ENCODE results near the gene ZNF143. TPM values are rescaled to one million over a fixed set of nuclear protein-coding genes. Genes with fewer than 3 reads are reported as not detected.

The ZNF143 gene
- total RNA-seq, 1 donor from 2014 or later, result 22.7 TPM

GRCh38 chr11:9570313-9571025, 109.7 kb downstream of the ZNF143 start:
- DNase-seq (ENCODE audit: missing footprints) (no peak), ATAC-seq (no peak)
- intact Hi-C loops (cut with DNase I), result loop anchor here (5.0 kb wide), 2 partner anchors 187 to 737 kb away; partner anchors contain the start of gene ADM

- no peak for ATAC-seq
- intact Hi-C loops (cut with DNase I), result loop anchor here (5.0 kb wide), 2 partner anchors 186 to 736 kb away; partner anchors contain the start of gene ADM
- DNase-seq (ENCODE audit: missing footprints), result no peak
Observed at GRCh38 chr11:9571071-9571762, 110.4 kb downstream of the ZNF143 start.

- intact Hi-C loops (cut with DNase I), result loop anchor here (5.0 kb wide), 2 partner anchors 186 to 736 kb away; partner anchors contain the start of gene ADM
Observed at GRCh38 chr11:9571763-9572115, 110.9 kb downstream of the ZNF143 start.

GRCh38 chr11:9573052-9573774, 112.4 kb downstream of the ZNF143 start, which contains the start of gene WEE1:
Gene WEE1 (plus strand): TSS chr11:9573670. CDS start chr11:9573934, 264 bp downstream.
- ATAC-seq (peak; percentile 97), DNase-seq (ENCODE audit: missing footprints) (peak; percentile 98)
- intact Hi-C loops (cut with DNase I), result loop anchor here (5.0 kb wide), 2 partner anchors 184 to 734 kb away; partner anchors contain the start of gene ADM

More at GRCh38 chr11:9571763-9572115, 110.9 kb downstream of the ZNF143 start:
- ATAC-seq, result no peak
- DNase-seq (ENCODE audit: missing footprints), result no peak

- intact Hi-C loops (cut with DNase I), result loop anchor here (2.0 to 5.0 kb wide), 4 partner anchors 39 to 733 kb away; partner anchors contain the start of genes ADM and ZNF143
- ATAC-seq, result no peak
Observed at GRCh38 chr11:9573775-9574621, 113.2 kb downstream of the ZNF143 start.

GRCh38 chr11:9574622-9575259, 113.9 kb downstream of the ZNF143 start:
- ATAC-seq (no peak), DNase-seq (ENCODE audit: missing footprints) (peak; percentile 67)
- intact Hi-C loops (cut with DNase I), result loop anchor here (2.0 to 5.0 kb wide), 5 partner anchors 38 to 733 kb away; partner anchors contain the start of genes ADM and ZNF143

More at GRCh38 chr11:9573775-9574621, 113.2 kb downstream of the ZNF143 start:
- peak; percentile 78 for DNase-seq (ENCODE audit: missing footprints)

- intact Hi-C loops (cut with DNase I), result loop anchor here (2.0 to 5.0 kb wide), 3 partner anchors 37 to 115 kb away; partner anchors contain the start of gene ZNF143
- no peak for DNase-seq (ENCODE audit: missing footprints)
- ATAC-seq, result no peak
Observed at GRCh38 chr11:9575260-9576240, 114.7 kb downstream of the ZNF143 start.

GRCh38 chr11:9576701-9577381, 116.0 kb downstream of the ZNF143 start:
- intact Hi-C loops (cut with DNase I), result loop anchor here (5.0 kb wide), 1 partner anchor 45 kb away; no protein-coding TSS in a partner anchor
- DNase-seq (ENCODE audit: missing footprints) (no peak), ATAC-seq (no peak)

GRCh38 chr11:9577556-9577955, 116.7 kb downstream of the ZNF143 start:
- DNase-seq (ENCODE audit: missing footprints) (no peak), ATAC-seq (no peak)
- intact Hi-C loops (cut with DNase I), result loop anchor here (5.0 kb wide), 1 partner anchor 45 kb away; no protein-coding TSS in a partner anchor

Other genes starting within 250 kb of the ZNF143 start
- 105 TPM for gene DENND5A, start 195.7 kb upstream of the ZNF143 start, total RNA-seq
- 17.4 TPM for gene TMEM41B, start 146.4 kb upstream of the ZNF143 start, total RNA-seq
- gene IPO7, start 76.4 kb upstream of the ZNF143 start, total RNA-seq, result 130 TPM
- gene WEE1, start 112.7 kb downstream of the ZNF143 start, total RNA-seq, result 40.1 TPM
- gene SWAP70, start 203.1 kb downstream of the ZNF143 start, total RNA-seq, result 22.6 TPM

Measured in Right ventricle myocardium inferior (tissue), 1 donor.